ENCODE results near the gene SLC7A9. TPM values are rescaled to one million over a fixed set of nuclear protein-coding genes. Genes with fewer than 3 reads are reported as not detected.
"Not testable (repeated sequence)": the region's sequence is repeated elsewhere in the genome, so short reads cannot be mapped to it uniquely, and the experiment has no call there.

SLC7A9 gene
- total RNA-seq, 4 donors from 2014 or later = 0.96 TPM; not detected in 3

GRCh38 chr19:32843716-32844245 lies 25.8 kb downstream of the SLC7A9 start:
- 80 to 96% methylated on average over 2 to 14 of the region's 19 CpGs for WGBS, 2 donors (ENCODE audit: low coverage in 1 of 2)
- Histone ChIP-seq H3K9me3 (peaks cover 0 to 21% (median 0%) of the 10 kb centered on the region in 3 donors), H3K4me3 (no peak overlapping the region), H3K27ac (no peak overlapping the region), H3K4me1 (no peaks in the 10 kb centered on the region), H3K27me3 (no peaks in the 10 kb centered on the region), H3K36me3 (peaks cover 0 to 22% of the 10 kb centered on the region in 2 donors)
- ATAC-seq = no peak
- TF ChIP-seq POLR2AphosphoS5 (IDR thresholded peaks at IDR 0.05) (no peak), EP300 (IDR thresholded peaks at IDR 0.05) (no peak), CTCF (IDR thresholded peaks at IDR 0.05) (no peak), POLR2A (IDR thresholded peaks at IDR 0.05) (no peak)

GRCh38 chr19:32842061-32842460 lies 27.5 kb downstream of the SLC7A9 start:
- H3K27me3 ChIP-seq = no peaks in the 10 kb centered on the region
- TF ChIP-seq CTCF (IDR thresholded peaks at IDR 0.05) = no peak
- no peak for TF ChIP-seq POLR2A (IDR thresholded peaks at IDR 0.05)
- no peak for TF ChIP-seq EP300 (IDR thresholded peaks at IDR 0.05)
- TF ChIP-seq POLR2AphosphoS5 (IDR thresholded peaks at IDR 0.05) = no peak
- no peaks in the 10 kb centered on the region for H3K4me1 ChIP-seq
- WGBS, 2 donors (ENCODE audit: low coverage in 1 of 2) = 72 to 81% methylated on average over 8 of the region's 8 CpGs
- no peak for ATAC-seq
- peaks cover 0 to 22% of the 10 kb centered on the region in 2 donors for H3K36me3 ChIP-seq
- H3K9me3 ChIP-seq = peaks cover 0 to 21% (median 0%) of the 10 kb centered on the region in 3 donors
- H3K4me3 ChIP-seq = no peak overlapping the region
- no peak overlapping the region for H3K27ac ChIP-seq

- Histone ChIP-seq H3K4me3 (no peak overlapping the region), H3K36me3 (peaks cover 0 to 17% of the 10 kb centered on the region in 2 donors), H3K4me1 (no peaks in the 10 kb centered on the region), H3K9me3 (peaks cover 0 to 17% (median 0%) of the 10 kb centered on the region in 3 donors), H3K27me3 (no peaks in the 10 kb centered on the region), H3K27ac (no peak overlapping the region)
- no peak for TF ChIP-seq POLR2AphosphoS5 (IDR thresholded peaks at IDR 0.05)
- TF ChIP-seq POLR2A (IDR thresholded peaks at IDR 0.05) = no peak
- no peak for TF ChIP-seq CTCF (IDR thresholded peaks at IDR 0.05)
- 73 to 88% methylated on average over 7 of the region's 7 CpGs for WGBS, 2 donors (ENCODE audit: low coverage in 1 of 2)
- ATAC-seq = no peak
Observed at GRCh38 chr19:32837531-32837930, 32.0 kb downstream of the SLC7A9 start.

- WGBS, 2 donors (ENCODE audit: low coverage in 1 of 2) = 86% methylated on average over 2 to 6 of the region's 7 CpGs
- H3K4me3 ChIP-seq, H3K4me1 ChIP-seq, H3K9me3 ChIP-seq, H3K27ac ChIP-seq, ATAC-seq, H3K27me3 ChIP-seq: not testable (repeated sequence)
- peaks cover 0 to 13% of the 10 kb centered on the region in 2 donors for H3K36me3 ChIP-seq
Observed at GRCh38 chr19:32833388-32833787, 36.2 kb downstream of the SLC7A9 start.

- ATAC-seq, H3K4me3 ChIP-seq, H3K4me1 ChIP-seq, H3K27me3 ChIP-seq, H3K27ac ChIP-seq, H3K9me3 ChIP-seq: not testable (repeated sequence)
- WGBS, 2 donors (ENCODE audit: low coverage in 1 of 2) = 78 to 100% methylated on average over 2 to 3 of the region's 7 CpGs
- peaks cover 0 to 13% of the 10 kb centered on the region in 2 donors for H3K36me3 ChIP-seq
Observed at GRCh38 chr19:32832825-32833224, 36.7 kb downstream of the SLC7A9 start.

GRCh38 chr19:32832094-32832493 lies 37.5 kb downstream of the SLC7A9 start:
- H3K4me1 ChIP-seq, ATAC-seq, H3K27ac ChIP-seq, H3K4me3 ChIP-seq, H3K27me3 ChIP-seq, H3K9me3 ChIP-seq: not testable (repeated sequence)
- 87 to 92% methylated on average over 7 to 11 of the region's 12 CpGs for WGBS, 2 donors (ENCODE audit: low coverage in 1 of 2)
- H3K36me3 ChIP-seq = peaks cover 0 to 13% of the 10 kb centered on the region in 2 donors

All from gastroesophageal sphincter (tissue), 4 donors.